ENCODE data around the gene PTH1R.

PTH1R gene

GRCh38 chr3:46913644-46914043, 36.1 kb downstream of the PTH1R start:
- DNase-seq (ENCODE audit: low read depth in 2 of 2): no peak

- DNase-seq (ENCODE audit: low read depth in 2 of 2): no peak
These were observed 37.3 kb downstream of the PTH1R start for GRCh38 chr3:46914849-46915248.

GRCh38 chr3:46915297-46915822, 37.8 kb downstream of the PTH1R start:
- no peak for DNase-seq (ENCODE audit: low read depth in 2 of 2)

- no peak for DNase-seq (ENCODE audit: low read depth in 2 of 2)
These were observed 38.8 kb downstream of the PTH1R start for GRCh38 chr3:46916278-46916677.

GRCh38 chr3:46916799-46917198, 39.3 kb downstream of the PTH1R start:
- no peak for DNase-seq (ENCODE audit: low read depth in 2 of 2)

- no peak for DNase-seq (ENCODE audit: low read depth in 2 of 2)
These were observed 39.7 kb downstream of the PTH1R start for GRCh38 chr3:46917257-46917656.

GRCh38 chr3:46918202-46918601, 40.7 kb downstream of the PTH1R start:
- no peak for DNase-seq (ENCODE audit: low read depth in 2 of 2)

- no peak for DNase-seq (ENCODE audit: low read depth in 2 of 2)
These were observed 41.1 kb downstream of the PTH1R start for GRCh38 chr3:46918634-46919033.

- DNase-seq (ENCODE audit: low read depth in 2 of 2): no peak
These were observed 43.5 kb downstream of the PTH1R start for GRCh38 chr3:46921041-46921440.

- DNase-seq (ENCODE audit: low read depth in 2 of 2): no peak
These were observed 44.4 kb downstream of the PTH1R start for GRCh38 chr3:46921871-46922271.

- DNase-seq (ENCODE audit: low read depth in 2 of 2): no peak
These were observed 44.9 kb downstream of the PTH1R start for GRCh38 chr3:46922426-46922825.

- no peak for DNase-seq (ENCODE audit: low read depth in 2 of 2)
These were observed 45.5 kb downstream of the PTH1R start for GRCh38 chr3:46922871-46923558.

- DNase-seq (ENCODE audit: low read depth in 2 of 2): peak in 1 of 2 donors; percentile 11
These were observed 46.2 kb downstream of the PTH1R start for GRCh38 chr3:46923559-46924350.

- DNase-seq (ENCODE audit: low read depth in 2 of 2): no peak
These were observed 47.5 kb downstream of the PTH1R start for GRCh38 chr3:46924921-46925584.

- DNase-seq (ENCODE audit: low read depth in 2 of 2): no peak
These were observed 48.0 kb downstream of the PTH1R start for GRCh38 chr3:46925585-46925934.

- DNase-seq (ENCODE audit: low read depth in 2 of 2): no peak
These were observed 48.5 kb downstream of the PTH1R start for GRCh38 chr3:46926039-46926438.

GRCh38 chr3:46926447-46926846, 48.9 kb downstream of the PTH1R start:
- no peak for DNase-seq (ENCODE audit: low read depth in 2 of 2)

GRCh38 chr3:46926871-46927717, 49.6 kb downstream of the PTH1R start:
- no peak for DNase-seq (ENCODE audit: low read depth in 2 of 2)

- no peak for DNase-seq (ENCODE audit: low read depth in 2 of 2)
These were observed 50.2 kb downstream of the PTH1R start for GRCh38 chr3:46927718-46928073.

GRCh38 chr3:46928282-46928681, 50.8 kb downstream of the PTH1R start:
- no peak for DNase-seq (ENCODE audit: low read depth in 2 of 2)

- no peak for DNase-seq (ENCODE audit: low read depth in 2 of 2)
These were observed 51.8 kb downstream of the PTH1R start for GRCh38 chr3:46929324-46929723.

Data from activated CD8-positive, alpha-beta memory T cell treated with anti-CD3 and anti-CD28 coated beads for 4 hours (primary cell).